BE2C (cell line): Measurements from ENCODE around the gene NARF.

Experiments used
- DNase-seq: peaks from one replicate; pipeline ENCODE4 v3.0.0-alpha.2; 2020
- H3K27me3 ChIP-seq: fragments of 250-450 bp; sonication (Bioruptor Pico); 2 replicates; pipeline ENCODE4 v1.5.1; 2020; ENCODE audit warnings: mild to moderate bottlenecking
- H3K36me3 ChIP-seq: fragments of 250-450 bp; sonication (Bioruptor Pico); 2 replicates; pipeline ENCODE4 v1.5.1; 2020; ENCODE audit warnings: mild to moderate bottlenecking
- H3K4me1 ChIP-seq: fragments of 250-450 bp; sonication (Bioruptor Pico); 2 replicates; pipeline ENCODE4 v1.5.1; 2020
- H3K4me3 ChIP-seq: 2 replicates; pipeline ENCODE4 v1.5.1; 2011; ENCODE audit warnings: low read depth, low read length
- H3K9me3 ChIP-seq: fragments of 250-450 bp; sonication (Bioruptor Pico); 2 replicates; pipeline ENCODE4 v1.5.1; 2020
- CTCF ChIP-seq: IDR thresholded peaks from 2 replicates; pipeline ENCODE4 v1.5.1; 2012; ENCODE audit warnings: mild to moderate bottlenecking, low read depth, low read length

NARF gene

GRCh38 chr17:82517230-82517865 lies 58.8 kb downstream of the NARF start:
- H3K4me3 ChIP-seq: no peak overlapping the region
- no peak for TF ChIP-seq CTCF

GRCh38 chr17:82518826-82519810 lies 60.6 kb downstream of the NARF start, which contains the start of gene FOXK2:
TSS of gene FOXK2 (plus strand) at chr17:82519732. CDS start at chr17:82519889, 157 bp downstream.
- Histone ChIP-seq H3K4me1 (no peaks in the 10 kb centered on the region; the same call in 1 of the 2 replicates), H3K4me3 (peak within 1 kb of the TSS; percentile 74), H3K9me3 (no peaks in the 10 kb centered on the region), H3K27me3 (no peaks in the 10 kb centered on the region), H3K36me3 (no peaks in the 10 kb centered on the region)
- no peak for TF ChIP-seq CTCF
- DNase-seq: peak; percentile 95

More at GRCh38 chr17:82517230-82517865, 58.8 kb downstream of the NARF start:
- H3K9me3 ChIP-seq: no peaks in the 10 kb centered on the region
- no peaks in the 10 kb centered on the region for H3K27me3 ChIP-seq
- DNase-seq: no peak
- no peaks in the 10 kb centered on the region for H3K36me3 ChIP-seq
- no peaks in the 10 kb centered on the region for H3K4me1 ChIP-seq

- no peak for TF ChIP-seq CTCF
- no peaks in the 10 kb centered on the region for H3K27me3 ChIP-seq
- H3K9me3 ChIP-seq: no peaks in the 10 kb centered on the region
- peak; percentile 40 for DNase-seq
- H3K4me3 ChIP-seq: peak overlapping the region; percentile 74
- peaks cover 5% of the 10 kb centered on the region for H3K4me1 ChIP-seq
- H3K36me3 ChIP-seq: no peaks in the 10 kb centered on the region; the same call in none of the 2 replicates
Observed at GRCh38 chr17:82519971-82520903, 61.7 kb downstream of the NARF start.

- H3K27me3 ChIP-seq: no peaks in the 10 kb centered on the region
- TF ChIP-seq CTCF: no peak
- no peak overlapping the region for H3K4me3 ChIP-seq
- DNase-seq: peak; percentile 51
- H3K36me3 ChIP-seq: no peaks in the 10 kb centered on the region; the same call in none of the 2 replicates
- peaks cover 10% of the 10 kb centered on the region for H3K4me1 ChIP-seq
- H3K9me3 ChIP-seq: no peaks in the 10 kb centered on the region
Observed at GRCh38 chr17:82524540-82524939, 66.0 kb downstream of the NARF start.

GRCh38 chr17:82525712-82526111 lies 67.2 kb downstream of the NARF start:
- DNase-seq: no peak
- Histone ChIP-seq H3K27me3 (no peaks in the 10 kb centered on the region), H3K9me3 (no peaks in the 10 kb centered on the region), H3K4me3 (no peak overlapping the region), H3K36me3 (no peaks in the 10 kb centered on the region; the same call in none of the 2 replicates), H3K4me1 (peaks cover 10% of the 10 kb centered on the region)
- TF ChIP-seq CTCF: no peak
